OCI-LY3 (cell line): ENCODE results near the gene FXYD5.

ENCODE experiments used
- CTCF ChIP-seq: fragments of 200-600, 300-600 bp; sonication (generic); IDR thresholded peaks from 2 replicates; pipeline ENCODE4 v1.5.1; 2014; ENCODE audit warnings: antibody characterized with exemption, low read length, low read depth
- EZH2phosphoT487 ChIP-seq: fragments of 200-600 bp; shearing (Covaris generic); IDR thresholded peaks from 2 replicates; pipeline ENCODE4 v1.6.1; 2018; ENCODE audit warnings: antibody characterized with exemption, mixed run types, low read depth

GRCh38 chr19:35174226-35174625 lies 19.7 kb downstream of the FXYD5 start:
- TF ChIP-seq CTCF (no peak), EZH2phosphoT487 (no peak)
